Lung (tissue), 12 donors: ENCODE results near the gene TMEM51. TPM values are rescaled to one million over a fixed set of nuclear protein-coding genes. Genes with fewer than 3 reads are reported as not detected.

ENCODE experiments used
- ATAC-seq: fragments of 200-7000 bp; cut with Tn5 transposase; one replicate; pipeline ENCODE4 v1.9.1; 2020; ENCODE audit warnings: moderate number of reproducible peaks; ENCODE audit not compliant: insufficient read depth, low FRiP score
- DNase-seq, 3 donors: peaks; one replicate each; pipeline ENCODE4 v3.0.0-alpha.2; 2013 to 2017
- H3K27ac ChIP-seq, 2 donors: one replicate each; pipeline ENCODE4 v1.5.1; 2013; ENCODE audit warnings: mild to moderate bottlenecking in 2 of 2, moderate library complexity in 2 of 2, control low read depth in 1 of 2, inconsistent platforms in 1 of 2, low read depth in 1 of 2, low read length in 1 of 2
- H3K27me3 ChIP-seq, 3 donors: one replicate each; pipeline ENCODE4 v1.5.1; 2013; ENCODE audit warnings: low read length in 2 of 3; ENCODE audit not compliant: control insufficient read depth in 3 of 3, insufficient read depth in 3 of 3
- H3K36me3 ChIP-seq, 4 donors: one replicate each; pipeline ENCODE4 v1.5.1; 2013; ENCODE audit warnings: low read length in 4 of 4, mild to moderate bottlenecking in 1 of 4, moderate library complexity in 1 of 4; ENCODE audit not compliant: control insufficient read depth in 4 of 4, insufficient read depth in 4 of 4
- H3K4me1 ChIP-seq, 5 donors: one replicate each; pipeline ENCODE4 v1.5.1; 2013; ENCODE audit warnings: low read length in 5 of 5, mild to moderate bottlenecking in 2 of 5, moderate library complexity in 1 of 5; ENCODE audit not compliant: control insufficient read depth in 5 of 5, insufficient read depth in 5 of 5
- H3K4me3 ChIP-seq: one replicate; pipeline ENCODE4 v1.5.1; 2013; ENCODE audit warnings: mild to moderate bottlenecking, control low read depth, moderate library complexity
- H3K9ac ChIP-seq, 2 donors: one replicate each; pipeline ENCODE4 v1.5.1; 2013; ENCODE audit warnings: low read length in 2 of 2, control low read depth in 1 of 2; ENCODE audit not compliant: insufficient read depth in 1 of 2
- H3K9me3 ChIP-seq, 4 donors: one replicate each; pipeline ENCODE4 v1.5.1; 2013; ENCODE audit warnings: low read length in 3 of 4, mild to moderate bottlenecking in 1 of 4, moderate library complexity in 1 of 4; ENCODE audit not compliant: control insufficient read depth in 4 of 4, insufficient read depth in 3 of 4
- WGBS, 2 donors: extraction: QIAGEN DNeasy Blood & Tissue Kit; methylation state at CpG; one replicate each; pipeline ENCODE4 v1.1.7; 2013; 5-methylcytosine and 5-hydroxymethylcytosine counted together
- polyA plus RNA-seq, 2 donors: library from polyadenylated mRNA; stranded (reverse); fragments of 200-250 nt; gene quantifications; one replicate each; pipeline ENCODE4 v1.2.1, GENCODE V29; 2013
- total RNA-seq, 2 donors: library from RNA; depleted of rRNA in 1 of 2; stranded (reverse); fragments of >200 nt in 1 of 2; gene quantifications; one replicate each; pipeline ENCODE4 v1.2.1, GENCODE V29; 2014 to 2021
- TF ChIP-seq, protein P1 (sequence below): IDR thresholded peaks from 2 replicates; pipeline ENCODE4 v1.5.1; 2012; ENCODE audit warnings: mild to moderate bottlenecking; ENCODE audit errors: control extremely low read depth, extremely low read depth
- donor health status: control.
- donor health status: control.
- donor health status: Bipolar disorder and iron deficiency.
- donor health status: healthy.
- donor health status: DM: yes; HTN: yes; CAD: no.

TMEM51 gene
- total and polyA plus RNA-seq, 4 donors, result 7.7 to 17.8 (median 12.2) TPM

DNA sequence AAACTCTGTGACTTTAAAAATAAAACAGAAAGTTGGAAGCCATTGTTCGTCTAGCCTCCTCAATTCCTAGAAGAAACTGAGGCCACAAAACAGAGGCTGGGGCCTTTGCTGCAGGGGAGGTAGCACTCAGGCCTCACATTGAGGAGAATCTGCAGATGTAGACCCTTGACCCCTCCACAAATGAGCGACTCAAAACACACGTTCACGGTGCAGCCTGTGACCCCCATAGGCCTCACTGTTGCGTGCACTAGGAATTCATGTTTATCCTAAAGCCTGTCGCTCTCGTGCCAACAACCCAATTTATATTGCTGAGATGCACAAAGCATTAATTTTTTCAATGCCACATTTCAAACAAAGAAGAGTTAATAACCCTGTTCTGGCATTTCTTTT lies 5.6 kb downstream of the TMEM51 start:
- Histone ChIP-seq H3K27ac (peak overlapping the region in 1 of 2 donors; percentile 64), H3K4me1 (peaks cover 0 to 37% (median 12%) of the 10 kb centered on the region in 5 donors), H3K9ac (no peak overlapping the region), H3K9me3 (no peaks in the 10 kb centered on the region), H3K36me3 (no peaks in the 10 kb centered on the region), H3K27me3 (no peaks in the 10 kb centered on the region), H3K4me3 (no peak overlapping the region)
- no peak for ATAC-seq
- DNase-seq, result peak in 1 of 3 donors; percentile 6
- TF ChIP-seq, protein P1, sequence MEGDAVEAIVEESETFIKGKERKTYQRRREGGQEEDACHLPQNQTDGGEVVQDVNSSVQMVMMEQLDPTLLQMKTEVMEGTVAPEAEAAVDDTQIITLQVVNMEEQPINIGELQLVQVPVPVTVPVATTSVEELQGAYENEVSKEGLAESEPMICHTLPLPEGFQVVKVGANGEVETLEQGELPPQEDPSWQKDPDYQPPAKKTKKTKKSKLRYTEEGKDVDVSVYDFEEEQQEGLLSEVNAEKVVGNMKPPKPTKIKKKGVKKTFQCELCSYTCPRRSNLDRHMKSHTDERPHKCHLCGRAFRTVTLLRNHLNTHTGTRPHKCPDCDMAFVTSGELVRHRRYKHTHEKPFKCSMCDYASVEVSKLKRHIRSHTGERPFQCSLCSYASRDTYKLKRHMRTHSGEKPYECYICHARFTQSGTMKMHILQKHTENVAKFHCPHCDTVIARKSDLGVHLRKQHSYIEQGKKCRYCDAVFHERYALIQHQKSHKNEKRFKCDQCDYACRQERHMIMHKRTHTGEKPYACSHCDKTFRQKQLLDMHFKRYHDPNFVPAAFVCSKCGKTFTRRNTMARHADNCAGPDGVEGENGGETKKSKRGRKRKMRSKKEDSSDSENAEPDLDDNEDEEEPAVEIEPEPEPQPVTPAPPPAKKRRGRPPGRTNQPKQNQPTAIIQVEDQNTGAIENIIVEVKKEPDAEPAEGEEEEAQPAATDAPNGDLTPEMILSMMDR, result no peak
- 48 to 51% methylated on average over 7 of the region's 7 CpGs for WGBS, 2 donors

DNA sequence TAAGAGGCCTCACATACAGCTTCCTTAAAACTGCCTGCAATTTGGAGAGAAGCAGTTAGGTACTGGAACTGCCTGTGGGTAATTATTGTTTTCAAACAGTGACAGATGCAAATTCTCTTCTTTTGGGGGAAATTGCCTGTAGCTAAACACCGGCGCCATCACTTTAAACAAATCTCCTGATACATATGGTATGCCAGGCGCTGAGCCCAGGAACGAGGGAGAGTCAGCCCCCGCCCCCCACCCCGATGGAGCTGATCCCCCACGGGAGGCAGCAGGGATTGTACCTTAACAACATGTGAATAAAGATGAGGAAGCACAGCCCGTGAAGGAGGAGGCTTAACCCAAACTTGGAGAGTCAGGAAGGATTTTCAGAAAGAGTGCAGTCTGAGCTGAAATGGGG lies 7.1 kb downstream of the TMEM51 start:
- H3K4me3 ChIP-seq, result no peak overlapping the region
- DNase-seq (no peak), ATAC-seq (no peak)
- TF ChIP-seq, protein P1, result no peak
- H3K9me3 ChIP-seq, result no peaks in the 10 kb centered on the region
- no peaks in the 10 kb centered on the region for H3K27me3 ChIP-seq
- WGBS, 2 donors, result 48% methylated on average over 8 of the region's 8 CpGs
- no peak overlapping the region for H3K27ac ChIP-seq
- peaks cover 0 to 24% (median 10%) of the 10 kb centered on the region in 5 donors for H3K4me1 ChIP-seq
- no peaks in the 10 kb centered on the region for H3K36me3 ChIP-seq
- H3K9ac ChIP-seq, result no peak overlapping the region

DNA sequence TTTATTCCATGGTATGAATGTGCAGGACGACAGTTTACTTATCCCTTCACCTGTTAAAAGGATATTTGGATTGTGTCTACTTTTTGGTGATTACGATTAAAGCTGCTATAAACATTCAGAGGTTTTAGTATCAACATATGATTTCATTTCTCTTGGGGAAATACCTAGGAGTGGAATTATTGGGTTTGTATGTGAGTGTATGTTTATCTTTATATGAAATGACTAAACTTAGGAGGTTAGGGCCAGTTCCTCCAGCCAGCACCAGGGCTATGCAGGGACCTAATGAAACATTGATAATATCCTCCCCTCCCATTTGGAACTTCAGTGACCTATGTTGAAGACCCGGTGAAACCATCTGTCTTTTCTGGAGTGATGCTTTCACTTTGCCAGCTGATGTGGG lies 13.8 kb downstream of the TMEM51 start:
- no peak overlapping the region for H3K9ac ChIP-seq
- DNase-seq, result peak in 1 of 3 donors; percentile 0
- 43 to 56% methylated on average over 3 of the region's 3 CpGs for WGBS, 2 donors
- H3K9me3 ChIP-seq, result no peaks in the 10 kb centered on the region
- H3K4me1 ChIP-seq, result peaks cover 0 to 7% (median 0%) of the 10 kb centered on the region in 5 donors
- H3K4me3 ChIP-seq, result no peak overlapping the region
- H3K27ac ChIP-seq, result no peak overlapping the region
- TF ChIP-seq, protein P1, result no peak
- no peaks in the 10 kb centered on the region for H3K27me3 ChIP-seq
- H3K36me3 ChIP-seq, result no peaks in the 10 kb centered on the region
- ATAC-seq, result no peak

DNA sequence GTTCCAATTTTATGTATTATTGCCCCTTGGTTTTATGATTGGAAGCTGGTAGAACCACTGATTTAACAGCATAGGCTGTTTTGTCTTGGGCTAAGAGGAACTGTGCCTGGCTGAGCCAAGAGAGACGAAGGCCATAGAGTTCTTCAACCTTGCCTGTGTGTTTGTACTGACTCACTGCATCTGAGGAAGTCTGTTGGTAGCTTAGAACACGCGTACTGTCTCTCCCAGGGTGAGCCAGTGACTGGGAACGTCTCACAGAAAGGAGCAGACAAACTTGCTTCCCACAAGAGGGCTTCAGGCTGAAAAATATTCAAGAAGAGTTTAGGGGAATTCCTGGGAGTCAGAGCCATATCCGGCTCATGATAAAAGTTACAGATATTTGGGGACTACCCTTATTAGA lies 14.9 kb downstream of the TMEM51 start:
- ATAC-seq (peak; percentile 76), DNase-seq (no peak)
- Histone ChIP-seq H3K27ac (no peak overlapping the region), H3K27me3 (no peaks in the 10 kb centered on the region), H3K4me1 (peaks cover 0 to 11% (median 0%) of the 10 kb centered on the region in 5 donors), H3K9me3 (no peaks in the 10 kb centered on the region), H3K36me3 (no peaks in the 10 kb centered on the region), H3K9ac (no peak overlapping the region), H3K4me3 (no peak overlapping the region)
- 32 to 39% methylated on average over 5 of the region's 5 CpGs for WGBS, 2 donors
- TF ChIP-seq, protein P1, result no peak
